ENCODE data around the gene NRP2.

NRP2 gene

DNA sequence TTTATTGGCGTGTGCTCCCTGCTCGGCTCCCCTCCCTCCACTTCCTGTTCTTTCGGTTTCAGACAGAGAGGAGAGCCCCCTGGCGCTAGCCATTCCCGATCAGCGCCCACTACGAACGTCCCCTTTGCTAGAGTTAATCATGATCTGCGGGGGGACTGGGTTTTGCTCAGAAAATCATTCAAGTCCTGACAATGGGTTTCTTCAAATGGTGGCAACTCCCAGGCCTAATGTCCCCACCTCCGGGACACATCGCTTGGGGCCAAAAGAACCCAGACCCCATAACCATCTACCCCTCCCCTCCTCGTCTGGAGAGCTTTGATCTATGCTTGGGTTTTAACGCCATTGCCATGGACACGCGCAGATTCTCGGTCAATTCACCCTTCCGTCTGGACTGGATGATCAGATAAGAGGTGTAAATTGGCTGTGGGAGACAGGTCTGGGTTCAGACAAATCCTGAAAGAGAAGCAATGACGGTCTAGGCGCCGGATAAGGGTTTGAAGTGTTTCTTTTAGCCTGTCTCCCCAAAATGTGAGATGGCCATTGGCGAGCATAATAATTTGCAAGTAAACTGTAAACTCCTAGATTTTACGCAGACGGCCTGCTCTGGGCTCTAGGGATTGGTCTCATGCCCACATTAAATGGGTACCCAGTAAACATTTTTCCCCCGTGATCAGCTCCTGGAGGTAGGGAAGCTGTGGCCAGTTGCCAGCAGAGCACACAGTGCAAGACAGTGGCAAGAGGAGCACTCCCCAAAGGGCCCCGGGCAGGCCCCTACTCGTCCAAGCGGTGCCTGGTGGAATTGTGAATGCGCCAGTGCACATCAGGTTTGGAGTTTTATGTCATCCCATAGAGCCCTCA lies 4.7 kb downstream of the NRP2 start:
- DNase-seq (ENCODE audit: low spot score): no peak

DNA sequence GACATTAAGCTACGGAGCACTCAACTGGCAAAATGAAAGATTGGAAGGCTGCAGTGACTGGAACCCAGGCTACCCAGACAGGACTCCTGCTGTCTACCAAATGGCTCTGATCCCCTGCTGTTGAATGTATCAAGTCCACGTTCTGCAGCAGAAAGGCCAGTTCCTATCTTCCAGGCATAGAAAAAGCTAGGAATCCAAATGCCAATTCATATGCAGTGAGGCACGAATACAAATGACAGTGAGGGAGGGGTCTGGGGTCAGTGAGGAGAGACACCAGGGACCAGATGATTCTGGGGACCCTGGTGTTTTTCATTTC lies 5.3 kb downstream of the NRP2 start:
- DNase-seq (ENCODE audit: low spot score): no peak

GRCh38 chr2:205688417-205689200 lies 6.3 kb downstream of the NRP2 start:
- DNase-seq (ENCODE audit: low spot score): no peak

GRCh38 chr2:205689820-205690219 lies 7.5 kb downstream of the NRP2 start:
- DNase-seq (ENCODE audit: low spot score): no peak

GRCh38 chr2:205692104-205692503 lies 9.8 kb downstream of the NRP2 start:
- DNase-seq (ENCODE audit: low spot score): no peak

GRCh38 chr2:205694256-205694655 lies 12.0 kb downstream of the NRP2 start:
- DNase-seq (ENCODE audit: low spot score): no peak

DNA sequence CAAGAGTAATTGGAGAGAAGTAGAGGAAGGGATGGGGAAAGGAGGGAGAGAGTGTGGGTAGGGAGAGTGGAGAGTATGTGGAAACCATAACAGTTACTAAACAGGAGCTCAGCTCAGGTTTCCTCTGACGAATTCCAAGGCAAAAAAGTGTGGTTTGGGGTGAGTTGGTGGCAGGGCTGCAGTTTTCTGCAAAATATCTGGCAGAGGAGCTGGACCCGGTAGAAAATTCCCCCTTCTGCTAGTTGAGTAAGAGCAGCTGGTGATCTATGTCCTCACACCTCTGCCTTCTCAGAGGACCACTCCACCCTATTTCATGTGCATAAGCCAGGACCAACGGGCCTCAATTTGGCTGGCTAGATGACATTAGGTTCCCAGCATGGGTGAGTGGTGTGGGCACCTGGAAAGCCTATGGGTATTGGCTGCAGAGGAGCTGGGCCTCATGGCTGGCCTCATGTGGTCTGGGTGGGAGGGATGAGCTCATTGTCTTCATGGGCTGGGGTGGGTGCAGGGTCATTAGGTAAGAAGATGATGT lies 13.2 kb downstream of the NRP2 start:
- DNase-seq (ENCODE audit: low spot score): no peak

- DNase-seq (ENCODE audit: low spot score): no peak
Observed at GRCh38 chr2:205696331-205696926, 14.1 kb downstream of the NRP2 start.

DNA sequence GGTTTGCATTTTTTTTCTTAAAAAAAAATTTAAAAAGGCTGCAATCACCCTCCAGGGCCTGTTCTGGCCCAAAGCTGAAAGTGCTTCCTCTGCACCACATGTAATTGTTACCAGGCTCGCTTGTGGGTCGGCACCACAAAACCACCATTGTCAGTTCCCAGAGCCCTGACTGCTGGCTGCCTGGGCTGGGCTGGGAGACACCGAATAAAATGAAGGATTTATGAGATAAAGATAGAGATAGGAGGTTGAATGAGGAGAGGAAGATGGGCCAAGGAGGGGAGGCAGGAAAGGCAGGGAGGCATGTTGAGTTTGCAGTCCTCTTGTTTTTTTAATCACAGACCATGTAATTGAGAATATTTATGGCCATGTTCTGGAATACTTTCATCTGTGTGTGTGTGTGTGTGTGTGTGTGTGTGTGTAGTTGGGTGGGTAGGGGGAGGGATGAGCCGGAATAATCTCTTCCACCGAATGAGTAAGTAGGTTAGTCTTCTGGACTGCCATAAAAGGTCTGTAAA lies 14.7 kb downstream of the NRP2 start:
- no peak for DNase-seq (ENCODE audit: low spot score)

- DNase-seq (ENCODE audit: low spot score): no peak
Observed at GRCh38 chr2:205698286-205699268, 16.3 kb downstream of the NRP2 start.

GRCh38 chr2:205699515-205700289 lies 17.4 kb downstream of the NRP2 start:
- DNase-seq (ENCODE audit: low spot score): peak; percentile 21

DNA sequence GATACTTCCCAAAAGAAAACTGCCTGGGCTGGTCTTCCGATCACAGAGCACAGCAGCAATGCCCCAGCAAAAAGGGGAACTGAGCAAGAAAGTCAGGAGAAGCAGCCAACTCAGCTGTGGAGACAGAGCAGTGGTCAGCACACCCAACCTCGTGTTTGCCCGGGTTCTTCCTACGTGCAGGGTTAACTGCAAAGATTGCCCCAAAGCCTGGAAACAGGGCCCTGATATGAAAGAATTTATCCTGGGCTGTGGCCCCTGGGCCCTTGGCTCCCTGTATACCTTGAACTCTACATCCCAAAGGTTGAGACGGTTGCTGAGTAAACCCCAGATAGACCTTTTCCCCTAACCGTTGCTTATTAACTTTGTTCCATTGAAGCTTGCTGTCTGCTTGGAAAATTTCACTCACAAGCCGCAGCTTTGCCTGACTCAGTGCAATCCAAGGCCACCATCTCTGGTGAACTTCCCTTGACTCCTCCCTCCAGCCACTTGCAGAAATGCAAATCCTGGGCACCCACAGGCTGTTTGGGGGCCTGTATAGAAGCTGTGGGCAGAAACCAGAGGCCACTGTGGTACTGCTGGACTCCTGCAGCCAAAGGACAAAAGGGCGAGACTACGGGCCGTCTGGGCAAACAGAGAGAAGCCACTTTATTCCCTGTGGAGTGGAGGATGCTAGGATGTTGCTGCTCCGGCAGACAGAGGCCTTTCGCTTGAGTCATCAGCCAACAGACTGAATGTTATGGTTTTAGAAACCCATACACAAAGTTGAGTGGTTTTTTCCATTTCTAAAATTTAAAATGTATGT lies 18.2 kb downstream of the NRP2 start:
- DNase-seq (ENCODE audit: low spot score): peak; percentile 45

DNA sequence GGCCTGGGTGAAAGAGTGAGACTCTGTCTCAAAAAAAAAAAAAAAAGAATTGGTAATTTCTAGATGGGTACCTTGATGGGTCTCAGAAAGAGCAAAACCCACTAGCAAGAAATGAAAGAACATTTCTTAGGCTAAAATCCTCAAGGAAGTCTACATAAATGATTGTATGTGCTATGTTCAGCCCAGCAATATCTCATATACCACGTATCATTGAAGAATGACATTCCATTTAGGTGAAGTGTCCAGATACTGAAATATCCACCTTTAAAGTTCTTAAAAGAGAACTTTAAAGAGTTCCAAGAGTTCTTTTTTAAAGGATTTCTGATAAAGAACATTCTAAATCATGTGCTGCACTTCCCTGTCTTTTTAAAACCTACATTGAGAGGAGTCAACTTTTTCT lies 19.2 kb downstream of the NRP2 start:
- DNase-seq (ENCODE audit: low spot score): no peak

GRCh38 chr2:205702576-205702975 lies 20.3 kb downstream of the NRP2 start:
- DNase-seq (ENCODE audit: low spot score): no peak

DNA sequence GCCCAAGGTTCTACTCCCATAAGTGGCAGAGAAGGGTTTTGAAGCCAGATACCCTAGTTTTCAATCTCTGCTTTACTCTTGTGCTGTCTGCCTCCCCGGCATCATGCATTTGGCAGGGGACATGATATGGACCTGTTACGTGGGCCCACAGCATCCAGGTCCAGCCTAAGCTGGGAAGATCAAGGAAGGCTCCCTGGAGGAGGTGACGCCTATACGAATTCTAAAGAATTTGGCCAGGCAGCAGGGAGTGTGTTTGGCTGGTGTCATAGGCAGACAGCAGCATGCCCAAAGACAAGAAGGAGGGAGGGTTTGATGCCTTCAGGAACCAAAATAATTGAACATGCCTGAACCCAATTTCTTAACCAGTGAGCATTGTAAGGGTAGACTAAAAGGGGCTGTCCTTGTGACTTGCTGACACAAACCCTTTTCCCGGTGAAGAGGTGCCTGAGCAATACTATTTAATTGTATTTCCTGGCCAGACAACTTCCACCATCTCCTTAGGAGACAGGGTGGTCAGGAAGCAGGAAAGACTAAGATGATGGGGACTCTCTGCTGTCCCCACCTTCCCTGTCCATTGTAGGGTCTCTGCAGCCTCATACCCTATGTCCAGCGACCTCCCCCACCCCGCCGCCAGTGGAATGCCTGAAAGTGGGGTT lies 21.3 kb downstream of the NRP2 start:
- no peak for DNase-seq (ENCODE audit: low spot score)

DNA sequence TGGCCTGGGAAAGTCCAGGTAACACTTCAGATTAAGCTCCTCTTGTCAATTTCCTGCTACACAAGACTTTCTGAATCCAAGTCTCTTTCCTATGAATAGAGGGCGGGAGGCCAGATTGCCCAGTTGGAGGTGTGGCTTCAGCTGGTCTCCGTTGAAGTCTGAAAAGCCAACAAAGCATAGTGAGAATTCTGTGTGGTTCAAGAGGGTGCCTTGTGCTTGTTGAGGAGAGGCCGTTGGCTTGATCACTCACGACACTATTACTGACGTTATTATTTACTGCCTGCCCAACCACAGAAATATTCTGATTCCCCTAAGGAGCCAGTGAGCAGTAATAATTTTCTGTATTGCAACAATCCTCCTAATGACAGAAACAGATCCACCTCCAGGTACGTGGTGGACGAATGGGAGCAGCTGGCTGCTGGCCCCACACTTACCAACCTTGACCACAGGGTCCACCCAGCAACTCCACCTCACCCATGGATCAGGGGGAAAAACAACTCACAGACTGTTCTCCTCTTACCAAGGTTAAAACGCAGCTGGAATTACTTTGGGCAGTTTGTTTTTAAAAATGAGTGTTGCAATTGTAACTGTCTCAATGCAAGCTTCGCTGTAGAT lies 21.9 kb downstream of the NRP2 start:
- DNase-seq (ENCODE audit: low spot score): no peak

- no peak for DNase-seq (ENCODE audit: low spot score)
Observed at GRCh38 chr2:205705511-205706349, 23.4 kb downstream of the NRP2 start.
